ENCODE measurements around the gene PCDHGC3.

DNA sequence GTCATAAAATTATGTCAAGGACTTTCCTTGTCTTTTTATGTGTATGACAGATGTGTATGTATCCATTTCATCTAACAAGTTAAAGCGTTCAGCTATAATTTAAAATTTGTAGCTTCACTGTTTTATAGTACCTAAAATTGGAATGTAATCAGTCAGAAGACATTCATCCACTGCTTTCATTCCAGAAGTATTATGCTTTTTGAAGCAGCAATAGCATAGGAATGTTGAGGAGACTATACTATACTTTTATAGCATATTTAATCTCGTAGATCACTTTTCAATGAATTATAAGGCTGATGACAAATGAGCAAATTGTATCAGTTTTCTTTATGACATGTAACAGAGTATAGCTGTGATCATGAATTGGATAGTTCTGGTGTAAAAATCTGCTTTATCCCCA, 38.5 kb upstream of the PCDHGC3 start:
- no peak for TF ChIP-seq CTCF (conservative IDR thresholded peaks at IDR 0.05; ENCODE audit: low read depth in 2 of 2)
- TF ChIP-seq EZH2 (IDR thresholded peaks at IDR 0.05; ENCODE audit: low read depth, unreplicated experiment): no peak
- TF ChIP-seq EZH2phosphoT487 (IDR thresholded peaks at IDR 0.05; ENCODE audit: unreplicated experiment): no peak
- no peak for TF ChIP-seq CREB1 (CRISPR knock-in tag; IDR thresholded peaks at IDR 0.05; ENCODE audit: low read depth)
- TF ChIP-seq POLR2AphosphoS5 (IDR thresholded peaks at IDR 0.05; ENCODE audit: low read depth): no peak
- TF ChIP-seq REST (IDR thresholded peaks at IDR 0.05; ENCODE audit: unreplicated experiment): no peak
